GM23248 (cell line): ENCODE data around the gene FGFR4.

Source experiments
- EZH2 ChIP-seq: fragments of 200-600 bp; sonication (generic); IDR thresholded peaks from 2 replicates; pipeline ENCODE4 v1.6.1; 2018; ENCODE audit warnings: antibody characterized with exemption, mild to moderate bottlenecking; ENCODE audit not compliant: insufficient read depth, poor library complexity, severe bottlenecking
- EZH2phosphoT487 ChIP-seq: fragments of 200-600 bp; sonication (generic); IDR thresholded peaks from 2 replicates; pipeline ENCODE4 v1.6.1; 2018; ENCODE audit warnings: antibody characterized with exemption, moderate library complexity, mild to moderate bottlenecking, low read depth; ENCODE audit not compliant: insufficient read depth

GRCh38 chr5:177131019-177131320 lies 44.3 kb downstream of the FGFR4 start:
- TF ChIP-seq EZH2phosphoT487 (no peak), EZH2 (no peak)
